NT2/D1 (cell line): Measurements from ENCODE around the gene PLXDC2.

Experiments used
- DNase-seq: peaks from one replicate; pipeline ENCODE4 v3.0.0-alpha.2; 2011; ENCODE audit warnings: low read depth, low spot score
- H3K27me3 ChIP-seq: 2 replicates; pipeline ENCODE4 v1.6.0; 2011; ENCODE audit warnings: mild to moderate bottlenecking; ENCODE audit not compliant: insufficient read length, insufficient read depth
- H3K36me3 ChIP-seq: 2 replicates; pipeline ENCODE4 v1.6.1; 2011; ENCODE audit warnings: mild to moderate bottlenecking, low read length, mixed read lengths; ENCODE audit not compliant: insufficient read depth, insufficient read length
- H3K4me1 ChIP-seq: 2 replicates; pipeline ENCODE4 v1.5.1; 2011; ENCODE audit not compliant: insufficient read depth, insufficient read length
- H3K4me3 ChIP-seq: 2 replicates; pipeline ENCODE4 v1.5.1; 2011; ENCODE audit warnings: low read depth; ENCODE audit not compliant: insufficient read length
- H3K9ac ChIP-seq: 2 replicates; pipeline ENCODE4 v1.6.0; 2011; ENCODE audit warnings: low read depth; ENCODE audit not compliant: insufficient read length
- H3K9me3 ChIP-seq: 2 replicates; pipeline ENCODE4 v1.5.1; 2011; ENCODE audit warnings: mild to moderate bottlenecking, low read length; ENCODE audit not compliant: insufficient read depth
- SUZ12 ChIP-seq: IDR thresholded peaks from 2 replicates; pipeline ENCODE4 v1.6.1; 2011; ENCODE audit not compliant: insufficient read length, insufficient read depth; ENCODE audit errors: extremely low read depth
- YY1 ChIP-seq: IDR thresholded peaks from 2 replicates; pipeline ENCODE4 v1.6.1; 2011; ENCODE audit not compliant: insufficient read length, insufficient read depth
- ZNF274 ChIP-seq: IDR thresholded peaks from 2 replicates; pipeline ENCODE4 v1.6.1; 2011; ENCODE audit warnings: mild to moderate bottlenecking, low read depth, low read length

PLXDC2 gene

DNA sequence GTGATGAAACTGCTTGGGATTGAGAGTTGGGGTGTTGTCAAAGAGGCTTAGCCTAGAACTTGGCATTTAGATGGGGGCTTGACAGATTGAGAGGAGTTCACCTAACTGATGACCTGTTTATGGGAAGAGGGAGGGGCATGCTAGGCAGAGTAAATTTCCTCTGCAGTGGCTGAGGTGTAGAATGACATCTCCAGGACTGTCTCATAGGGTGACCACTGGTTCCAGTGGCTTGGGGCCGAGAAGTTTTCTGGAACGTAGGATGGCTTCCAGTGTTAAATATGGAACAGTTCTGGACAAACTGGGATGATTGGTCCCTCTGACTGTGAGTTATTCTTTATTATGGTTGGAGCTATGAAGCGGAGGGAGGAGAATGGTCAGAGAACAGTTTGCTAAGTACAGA, 186.4 kb downstream of the PLXDC2 start:
- H3K9me3 ChIP-seq = no peaks in the 10 kb centered on the region
- H3K27me3 ChIP-seq = no peaks in the 10 kb centered on the region

GRCh38 chr10:20004087-20004523, 187.9 kb downstream of the PLXDC2 start:
- H3K9me3 ChIP-seq = no peaks in the 10 kb centered on the region
- H3K4me3 ChIP-seq = no peak overlapping the region
- H3K4me1 ChIP-seq = no peaks in the 10 kb centered on the region
- no peaks in the 10 kb centered on the region for H3K36me3 ChIP-seq
- DNase-seq = no peak
- TF ChIP-seq SUZ12 (no peak), ZNF274 (no peak)
- no peaks in the 10 kb centered on the region for H3K27me3 ChIP-seq
- no peak overlapping the region for H3K9ac ChIP-seq

More for the DNA sequence above, 186.4 kb downstream of the PLXDC2 start:
- no peak for TF ChIP-seq YY1
- no peak for TF ChIP-seq ZNF274
- TF ChIP-seq SUZ12 = no peak
- Histone ChIP-seq H3K9ac (no peak overlapping the region), H3K4me1 (no peaks in the 10 kb centered on the region), H3K4me3 (no peak overlapping the region), H3K36me3 (no peaks in the 10 kb centered on the region)
- no peak for DNase-seq

- H3K27me3 ChIP-seq = no peaks in the 10 kb centered on the region
- no peak overlapping the region for H3K9ac ChIP-seq
- no peak for DNase-seq
- TF ChIP-seq ZNF274 = no peak
- no peak for TF ChIP-seq YY1
- no peak for TF ChIP-seq SUZ12
- no peaks in the 10 kb centered on the region for H3K4me1 ChIP-seq
- H3K4me3 ChIP-seq = no peak overlapping the region
- H3K36me3 ChIP-seq = no peaks in the 10 kb centered on the region
- no peaks in the 10 kb centered on the region for H3K9me3 ChIP-seq
Measured at GRCh38 chr10:20005638-20006037, 189.4 kb downstream of the PLXDC2 start.

GRCh38 chr10:20006169-20006870, 190.1 kb downstream of the PLXDC2 start:
- TF ChIP-seq YY1 (no peak), SUZ12 (no peak), ZNF274 (no peak)
- no peak for DNase-seq
- H3K9me3 ChIP-seq = no peaks in the 10 kb centered on the region
- H3K4me3 ChIP-seq = no peak overlapping the region
- no peaks in the 10 kb centered on the region for H3K36me3 ChIP-seq
- no peaks in the 10 kb centered on the region for H3K27me3 ChIP-seq
- H3K4me1 ChIP-seq = no peaks in the 10 kb centered on the region
- no peak overlapping the region for H3K9ac ChIP-seq

DNA sequence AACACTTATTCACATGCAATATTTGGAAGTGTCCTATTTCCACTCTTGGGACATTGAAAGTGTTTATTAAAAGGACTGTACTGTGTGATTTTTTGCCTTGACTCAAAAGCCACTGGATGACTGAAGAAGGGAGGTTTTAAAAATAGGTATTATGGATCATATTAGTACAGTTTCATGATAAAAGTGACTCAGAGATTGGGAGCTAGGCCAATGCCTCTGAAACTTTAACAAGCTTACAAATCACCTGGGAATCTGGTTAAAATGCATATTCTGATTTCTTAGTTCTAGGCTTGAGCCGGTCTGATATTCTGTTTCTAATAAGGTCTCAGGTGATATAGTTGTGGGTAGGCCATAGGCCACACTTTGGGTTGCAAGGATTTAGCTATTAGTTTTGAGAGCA, 191.2 kb downstream of the PLXDC2 start:
- no peaks in the 10 kb centered on the region for H3K4me1 ChIP-seq
- TF ChIP-seq SUZ12 = no peak
- TF ChIP-seq YY1 = no peak
- no peak for TF ChIP-seq ZNF274
- no peaks in the 10 kb centered on the region for H3K9me3 ChIP-seq
- H3K27me3 ChIP-seq = no peaks in the 10 kb centered on the region
- H3K9ac ChIP-seq = no peak overlapping the region
- DNase-seq = no peak
- no peaks in the 10 kb centered on the region for H3K36me3 ChIP-seq
- no peak overlapping the region for H3K4me3 ChIP-seq

GRCh38 chr10:20013991-20014750, 197.9 kb downstream of the PLXDC2 start:
- no peak for DNase-seq
- Histone ChIP-seq H3K9me3 (no peaks in the 10 kb centered on the region), H3K4me3 (no peak overlapping the region), H3K9ac (no peak overlapping the region), H3K4me1 (no peaks in the 10 kb centered on the region), H3K36me3 (no peaks in the 10 kb centered on the region), H3K27me3 (no peaks in the 10 kb centered on the region)
- TF ChIP-seq SUZ12 (no peak), ZNF274 (no peak)

DNA sequence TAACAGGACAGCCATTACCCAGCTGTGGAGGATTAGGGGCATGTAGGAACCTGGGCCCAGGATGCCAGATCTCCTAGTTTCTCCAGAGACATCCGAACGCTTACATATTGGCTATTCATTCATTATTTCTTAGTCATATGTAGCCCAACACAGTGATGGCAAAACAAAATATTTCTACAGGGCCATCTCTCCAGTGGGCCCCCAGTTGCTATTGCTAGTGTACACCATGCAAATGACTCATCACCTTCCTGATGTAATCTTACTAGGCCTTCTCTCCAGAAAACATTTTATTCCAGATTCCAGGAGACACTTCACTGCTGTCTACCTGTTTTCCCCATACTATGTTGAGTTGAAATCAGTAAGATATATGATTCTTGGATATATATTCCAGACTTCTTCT, 201.7 kb downstream of the PLXDC2 start:
- Histone ChIP-seq H3K9me3 (no peaks in the 10 kb centered on the region), H3K4me1 (no peaks in the 10 kb centered on the region)
- TF ChIP-seq ZNF274 = no peak
- no peak for TF ChIP-seq YY1
- TF ChIP-seq SUZ12 = no peak

More for the DNA sequence above, 201.7 kb downstream of the PLXDC2 start:
- no peak for DNase-seq
- no peaks in the 10 kb centered on the region for H3K27me3 ChIP-seq
- no peak overlapping the region for H3K9ac ChIP-seq
- H3K4me3 ChIP-seq = no peak overlapping the region
- H3K36me3 ChIP-seq = no peaks in the 10 kb centered on the region
